ENCODE measurements around the gene CLEC4G. TPM values are rescaled to one million over a fixed set of nuclear protein-coding genes. Genes with fewer than 3 reads are reported as not detected.

CLEC4G gene
- total and polyA plus RNA-seq, 2 of the 8 experiments (the other 6 are each of a cell fraction or from before 2014, with no cell fraction given): 0.35 to 2.9 TPM

- TF ChIP-seq CTCF (IDR thresholded peaks at IDR 0.05; ENCODE audit: control extremely low read depth in 1 of 3, insufficient read depth in 1 of 3, low read depth in 1 of 3, low read length in 3 of 3) (peak in 1 of 3 experiments; percentile 38; a peak in 1 of 4 replicates), ZNF274 (IDR thresholded peaks at IDR 0.05; ENCODE audit: borderline replicate concordance, extremely low read depth, low read length) (no peak), BACH1 (IDR thresholded peaks at IDR 0.05; ENCODE audit: low read length) (no peak)
Observed at GRCh38 chr19:7682175-7682855, 49.6 kb downstream of the CLEC4G start (continued).

Data from H1 (cell line).